SK-N-SH (cell line): Measurements from ENCODE around the gene C16orf74. TPM values are rescaled to one million over a fixed set of nuclear protein-coding genes. Genes with fewer than 3 reads are reported as not detected.

ENCODE experiments used
- CTCF ChIA-PET: fragments of 300-600, 350-600 bp; formaldehyde crosslinking; extraction: SDS; loops from one replicate; lab custom pipeline; 2021; lab: Yijun Ruan, JAX
- POLR2A ChIA-PET: fragments of 350-600 bp; sonication (Branson Sonifier 250); formaldehyde crosslinking; extraction: SDS; loops from one replicate; lab custom pipeline; 2020; ENCODE audit warnings: antibody characterized with exemption, inconsistent platforms; lab: Yijun Ruan, JAX
- DNase-seq: peaks from one replicate; pipeline ENCODE4 v3.0.0; 2012
- H2AFZ ChIP-seq: fragments of 200-600 bp; sonication (generic); 2 replicates; pipeline ENCODE4 v1.8.1; 2016; ENCODE audit warnings: antibody characterized with exemption, mild to moderate bottlenecking, low read depth
- H3F3A ChIP-seq: fragments of 200-600 bp; sonication (generic); replicated peaks from 2 replicates; pipeline ENCODE3; 2016; ENCODE audit warnings: antibody characterized with exemption, mild to moderate bottlenecking; ENCODE audit not compliant: insufficient read depth
- H3K27ac ChIP-seq, 2 experiments: fragments of 200-500 bp in 1 of 2; fragments of 200-600 bp in 1 of 2; sonication (Bioruptor generic) in 1 of 2; sonication (generic), shearing (Covaris generic) in 1 of 2; 2 replicates each; pipeline versions ENCODE4 v1.5.1 to v1.6.1; 2014 to 2016; ENCODE audit warnings: low read depth in 2 of 2, inconsistent platforms in 1 of 2, low read length in 1 of 2, mild to moderate bottlenecking in 1 of 2, mixed read lengths in 1 of 2
- H3K27me3 ChIP-seq: fragments of 200-600 bp; sonication (generic), shearing (Covaris generic); 2 replicates; pipeline ENCODE4 v1.6.1; 2016; ENCODE audit warnings: mixed run types; ENCODE audit not compliant: insufficient read depth
- H3K36me3 ChIP-seq, 2 experiments: fragments of 200-500 bp in 1 of 2; fragments of 200-600 bp in 1 of 2; sonication (Bioruptor generic) in 1 of 2; sonication (generic) in 1 of 2; replicated peaks in 1 of 2; 2 replicates each; pipeline versions ENCODE3 to v1.5.1; 2014 to 2016; ENCODE audit warnings: low read length in 1 of 2, mild to moderate bottlenecking in 1 of 2; ENCODE audit not compliant: insufficient read depth in 2 of 2, control insufficient read depth in 1 of 2
- H3K4me1 ChIP-seq, 2 experiments: fragments of 200-500 bp in 1 of 2; fragments of 200-600 bp in 1 of 2; sonication (Bioruptor generic) in 1 of 2; sonication (generic), shearing (Covaris generic) in 1 of 2; 2 replicates each; pipeline versions ENCODE4 v1.5.1 to v1.6.1; 2014 to 2016; ENCODE audit warnings: low read depth in 1 of 2, low read length in 1 of 2, mixed run types in 1 of 2; ENCODE audit not compliant: insufficient read depth in 2 of 2, control insufficient read depth in 1 of 2
- H3K4me2 ChIP-seq: fragments of 200-600 bp; sonication (generic), shearing (Covaris generic); 2 replicates; pipeline ENCODE4 v1.6.1; 2017; ENCODE audit warnings: mixed run types
- H3K4me3 ChIP-seq, 2 experiments: fragments of 200-500 bp in 1 of 2; fragments of 200-600 bp in 1 of 2; sonication (Bioruptor generic) in 1 of 2; sonication (generic), shearing (Covaris generic) in 1 of 2; 2 replicates each; pipeline versions ENCODE4 v1.5.1 to v1.8.1; 2014 to 2016; ENCODE audit warnings: low read depth in 2 of 2, inconsistent platforms in 1 of 2, low read length in 1 of 2, mild to moderate bottlenecking in 1 of 2, mixed read lengths in 1 of 2, moderate library complexity in 1 of 2
- H3K79me2 ChIP-seq: fragments of 200-600 bp; sonication (generic); 2 replicates; pipeline ENCODE4 v1.8.1; 2017; ENCODE audit warnings: mild to moderate bottlenecking; ENCODE audit not compliant: insufficient read depth
- H3K9ac ChIP-seq: fragments of 200-600 bp; sonication (generic); 2 replicates; pipeline ENCODE4 v1.6.1; 2017; ENCODE audit warnings: mixed run types
- H3K9me2 ChIP-seq: fragments of 200-600 bp; sonication (generic); 2 replicates; pipeline ENCODE4 v1.6.1; 2017; ENCODE audit warnings: mixed run types
- H3K9me3 ChIP-seq: fragments of 200-600 bp; sonication (generic); 2 replicates; pipeline ENCODE4 v1.6.1; 2017; ENCODE audit warnings: mixed run types, mild to moderate bottlenecking, moderate library complexity
- H4K20me1 ChIP-seq: fragments of 200-600 bp; sonication (generic); 2 replicates; pipeline ENCODE4 v1.6.1; 2017; ENCODE audit warnings: mild to moderate bottlenecking, mixed run types; ENCODE audit not compliant: insufficient read depth
- CHD2 ChIP-seq: fragments of 150-350 bp; IDR thresholded peaks from 2 replicates; pipeline ENCODE4 v1.6.1; 2018; ENCODE audit warnings: low read length; ENCODE audit not compliant: partially characterized antibody
- CTCF ChIP-seq: fragments of 200-600 bp; sonication (generic); IDR thresholded peaks from 2 replicates; pipeline ENCODE4 v1.6.1; 2017; ENCODE audit warnings: antibody characterized with exemption, mild to moderate bottlenecking, moderate library complexity
- EP300 ChIP-seq, 2 experiments: IDR thresholded peaks; 2 replicates each; pipeline versions ENCODE4 v1.4.0 to v1.6.1; 2012; ENCODE audit warnings: borderline replicate concordance in 1 of 2, low read depth in 1 of 2, low read length in 1 of 2
- GABPA ChIP-seq: IDR thresholded peaks from 2 replicates; pipeline ENCODE4 v1.4.0; 2012; ENCODE audit warnings: low read depth, mild to moderate bottlenecking
- MXI1 ChIP-seq: IDR thresholded peaks from 2 replicates; pipeline ENCODE4 v1.6.1; 2012; ENCODE audit warnings: mild to moderate bottlenecking, low read depth, low read length, improper control_type of control experiment
- REST ChIP-seq: IDR thresholded peaks from 2 replicates; pipeline ENCODE4 v1.6.1; 2012; ENCODE audit warnings: mild to moderate bottlenecking, low read depth, low read length, moderate library complexity
- RFX5 ChIP-seq: IDR thresholded peaks from 2 replicates; pipeline ENCODE4 v1.6.1; 2012; ENCODE audit warnings: mild to moderate bottlenecking, improper control_type of control experiment, low read length
- RXRA ChIP-seq: IDR thresholded peaks from 2 replicates; pipeline ENCODE4 v1.4.0; 2012; ENCODE audit warnings: low read depth, mild to moderate bottlenecking, borderline replicate concordance
- TAF1 ChIP-seq: IDR thresholded peaks from 2 replicates; pipeline ENCODE4 v1.6.1; 2012; ENCODE audit warnings: low read depth, mild to moderate bottlenecking, low read length, moderate library complexity, borderline replicate concordance
- TEAD4 ChIP-seq: IDR thresholded peaks from 2 replicates; pipeline ENCODE4 v1.4.0; 2012; ENCODE audit warnings: mild to moderate bottlenecking, borderline replicate concordance; ENCODE audit not compliant: insufficient read depth
- USF2 ChIP-seq: fragments of 150-350 bp; IDR thresholded peaks from 2 replicates; pipeline ENCODE4 v1.6.1; 2017; ENCODE audit warnings: antibody characterized with exemption, low read length, low read depth, borderline replicate concordance
- YY1 ChIP-seq: IDR thresholded peaks from 2 replicates; pipeline ENCODE4 v1.4.0; 2012; ENCODE audit warnings: low read depth, mild to moderate bottlenecking
- WGBS: methylation state at CpG from one replicate; pipeline ENCODE4 v1.1.6; 2017; ENCODE audit warnings: low lambda C conversion rate; 5-methylcytosine and 5-hydroxymethylcytosine counted together
- polyA plus RNA-seq, 3 experiments: library from polyadenylated mRNA; depleted of rRNA; stranded (reverse); fragments of >200 nt; gene quantifications; 2 replicates each; pipeline ENCODE4 v1.2.3, GENCODE V29; 2012

The C16orf74 gene
- polyA plus RNA-seq, 1 of the 3 experiments (the other 2 are of a cell fraction), result 27.2 TPM

GRCh38 chr16:85662482-85662812 is 88.4 kb downstream of the C16orf74 start:
- Histone ChIP-seq H3K27me3 (no peaks in the 10 kb centered on the region), H3K4me3 (no peak overlapping the region), H3K36me3 (peaks cover 19 to 90% of the 10 kb centered on the region in 2 experiments), H3K9me3 (no peaks in the 10 kb centered on the region), H3K9ac (no peak overlapping the region), H2AFZ (no peak overlapping the region), H3K4me2 (no peak overlapping the region), H3K27ac (peak overlapping the region in 1 of 2 experiments; percentile 48; a peak in 1 of 4 replicates), H3K79me2 (no peaks in the 10 kb centered on the region), H3K9me2 (no peaks in the 10 kb centered on the region), H3F3A (no peaks in the 10 kb centered on the region), H4K20me1 (peaks cover 4% of the 10 kb centered on the region; the same call in 1 of the 2 replicates), H3K4me1 (peaks cover 0 to 34% of the 10 kb centered on the region in 2 experiments; a peak in 1 of 4 replicates)
- no peak for DNase-seq
- no peak for TF ChIP-seq TEAD4
- TF ChIP-seq RXRA, result no peak
- no peak for TF ChIP-seq CTCF
- no peak for TF ChIP-seq GABPA
- TF ChIP-seq RFX5, result no peak
- no peak for TF ChIP-seq USF2
- TF ChIP-seq TAF1, result no peak
- TF ChIP-seq REST, result no peak
- no peak for TF ChIP-seq EP300 (IDR thresholded peaks at IDR 0.05; ENCODE audit: borderline replicate concordance in 1 of 2, low read depth in 1 of 2, low read length in 1 of 2)
- no peak for TF ChIP-seq YY1
- no peak for TF ChIP-seq MXI1
- TF ChIP-seq CHD2, result no peak
- WGBS, result 100% methylated on average over 2 of the region's 3 CpGs
- ChIA-PET CTCF (interaction anchor here (1.0 to 7.9 kb wide), 4 partner anchors 13 to 90 kb away, joined by 3 to 91 read pairs (median 3); no protein-coding TSS in a partner anchor), POLR2A (no interaction called here)
